Breast epithelium (tissue), 4 donors: Measurements from ENCODE around the gene CDK14. TPM values are rescaled to one million over a fixed set of nuclear protein-coding genes. Genes with fewer than 3 reads are reported as not detected.

Source experiments
- DNase-seq, 2 donors: peaks; one replicate each; pipeline ENCODE4 v3.0.0-alpha.2; 2019; ENCODE audit warnings: low spot score in 2 of 2
- H3K27ac ChIP-seq, 2 donors: fragments of 200-600 bp; sonication (generic) in 1 of 2; one replicate each; pipeline ENCODE4 v1.5.1; 2016 to 2019; ENCODE audit warnings: mild to moderate bottlenecking in 1 of 2
- H3K27me3 ChIP-seq, 2 donors: fragments of 200-600 bp; sonication (generic) in 1 of 2; one replicate each; pipeline versions ENCODE4 v1.5.1 to v1.6.0; 2017 to 2019; ENCODE audit warnings: control low read depth in 1 of 2, mild to moderate bottlenecking in 1 of 2
- H3K36me3 ChIP-seq: fragments of 200-600 bp; one replicate; pipeline ENCODE4 v1.5.1; 2019
- H3K4me1 ChIP-seq, 2 donors: fragments of 200-600 bp; sonication (generic); one replicate each; pipeline ENCODE4 v1.5.1; 2016 to 2019; ENCODE audit warnings: control low read depth in 1 of 2
- H3K4me3 ChIP-seq, 3 donors: fragments of 200-600 bp; sonication (generic); 1 replicate in 2 of 3; 2 replicates in 1 of 3; pipeline ENCODE4 v1.5.1; 2016 to 2019; ENCODE audit warnings: mild to moderate bottlenecking in 3 of 3, moderate library complexity in 2 of 3
- H3K9me3 ChIP-seq, 2 donors: fragments of 200-600 bp; sonication (generic) in 1 of 2; one replicate each; pipeline ENCODE4 v1.5.1; 2016 to 2019; ENCODE audit warnings: control low read depth in 1 of 2
- CTCF ChIP-seq, 3 donors: fragments of 450-650 bp; IDR thresholded peaks; one replicate each; pipeline ENCODE4 v1.5.1; 2016 to 2017; ENCODE audit warnings: antibody characterized with exemption in 3 of 3, mild to moderate bottlenecking in 3 of 3, moderate library complexity in 3 of 3
- POLR2A ChIP-seq: fragments of 450-650 bp; IDR thresholded peaks from one replicate; pipeline ENCODE4 v1.6.1; 2016; ENCODE audit warnings: antibody characterized with exemption, mild to moderate bottlenecking, moderate library complexity
- POLR2AphosphoS5 ChIP-seq, 3 donors: sonication (generic); formaldehyde crosslinking; IDR thresholded peaks; one replicate each; pipeline ENCODE4 v1.6.1; 2017; ENCODE audit warnings: antibody characterized with exemption in 3 of 3
- intact Hi-C: fragments of 100-400 bp; cut with DNase I; formaldehyde crosslinking; loops from one replicate; pipeline ENCODE4 v1.15.1; 2023; ENCODE audit warnings: low total_unique reads
- total RNA-seq, 3 donors: library from RNA; depleted of rRNA; stranded (reverse); fragments of >200 nt; gene quantifications; one replicate each; pipeline ENCODE4 v1.1.0, GENCODE V29; 2016

Gene CDK14
- total RNA-seq, 3 donors from 2014 or later = 16.3 to 64.7 (median 29.8) TPM

- intact Hi-C loops = no loop called here
Observed at GRCh38 chr7:91051966-91052365, 455.8 kb downstream of the CDK14 start.

GRCh38 chr7:91054374-91054773 is 458.3 kb downstream of the CDK14 start:
- TF ChIP-seq POLR2A (no peak), POLR2AphosphoS5 (IDR thresholded peaks at IDR 0.05) (no peak), CTCF (IDR thresholded peaks at IDR 0.05) (no peak)
- DNase-seq = no peak

More at GRCh38 chr7:91051966-91052365, 455.8 kb downstream of the CDK14 start:
- Histone ChIP-seq H3K9me3 (no peaks in the 10 kb centered on the region), H3K27ac (no peak overlapping the region), H3K4me1 (no peaks in the 10 kb centered on the region), H3K36me3 (no peaks in the 10 kb centered on the region), H3K4me3 (no peak overlapping the region), H3K27me3 (no peaks in the 10 kb centered on the region)
- TF ChIP-seq CTCF (IDR thresholded peaks at IDR 0.05) (no peak), POLR2AphosphoS5 (IDR thresholded peaks at IDR 0.05) (no peak), POLR2A (no peak)
- no peak for DNase-seq

GRCh38 chr7:91055219-91055618 is 459.1 kb downstream of the CDK14 start:
- no peak overlapping the region for H3K4me3 ChIP-seq
- intact Hi-C loops = no loop called here
- no peak for TF ChIP-seq POLR2AphosphoS5 (IDR thresholded peaks at IDR 0.05)
- TF ChIP-seq POLR2A = no peak
- no peak for TF ChIP-seq CTCF (IDR thresholded peaks at IDR 0.05)
- no peaks in the 10 kb centered on the region for H3K36me3 ChIP-seq
- H3K27ac ChIP-seq = no peak overlapping the region
- H3K4me1 ChIP-seq = no peaks in the 10 kb centered on the region
- no peaks in the 10 kb centered on the region for H3K9me3 ChIP-seq
- no peaks in the 10 kb centered on the region for H3K27me3 ChIP-seq
- DNase-seq = no peak

More at GRCh38 chr7:91054374-91054773, 458.3 kb downstream of the CDK14 start:
- intact Hi-C loops = no loop called here
- Histone ChIP-seq H3K36me3 (no peaks in the 10 kb centered on the region), H3K4me1 (no peaks in the 10 kb centered on the region), H3K27me3 (no peaks in the 10 kb centered on the region), H3K9me3 (no peaks in the 10 kb centered on the region), H3K27ac (no peak overlapping the region), H3K4me3 (no peak overlapping the region)

GRCh38 chr7:91062713-91063112 is 466.6 kb downstream of the CDK14 start:
- Histone ChIP-seq H3K27ac (no peak overlapping the region), H3K36me3 (no peaks in the 10 kb centered on the region), H3K27me3 (no peaks in the 10 kb centered on the region), H3K4me3 (no peak overlapping the region), H3K9me3 (no peaks in the 10 kb centered on the region), H3K4me1 (no peaks in the 10 kb centered on the region)
- intact Hi-C loops = no loop called here
- TF ChIP-seq POLR2A (no peak), POLR2AphosphoS5 (IDR thresholded peaks at IDR 0.05) (no peak), CTCF (IDR thresholded peaks at IDR 0.05) (no peak)
- DNase-seq = no peak

- intact Hi-C loops = no loop called here
- no peak for TF ChIP-seq POLR2A
- TF ChIP-seq POLR2AphosphoS5 (IDR thresholded peaks at IDR 0.05) = no peak
- no peak for TF ChIP-seq CTCF (IDR thresholded peaks at IDR 0.05)
- no peaks in the 10 kb centered on the region for H3K4me1 ChIP-seq
Observed at GRCh38 chr7:91064052-91064451, 467.9 kb downstream of the CDK14 start.

More at GRCh38 chr7:91064052-91064451, 467.9 kb downstream of the CDK14 start:
- no peak for DNase-seq
- H3K9me3 ChIP-seq = no peaks in the 10 kb centered on the region
- no peaks in the 10 kb centered on the region for H3K27me3 ChIP-seq
- no peak overlapping the region for H3K4me3 ChIP-seq
- no peak overlapping the region for H3K27ac ChIP-seq
- no peaks in the 10 kb centered on the region for H3K36me3 ChIP-seq
